Cardiac fibroblast (primary cell): ENCODE measurements around the gene GIGYF2.
A peak's percentile ranks its signal among the peaks of the same experiment; 100 is the strongest.

Source experiments
- DNase-seq, 2 donors: peaks; one replicate each; pipeline versions ENCODE4 v3.0.0 to v3.0.0-alpha.2; 2010; ENCODE audit warnings: low read depth in 2 of 2
- H3K4me3 ChIP-seq, 2 donors: replicated peaks in 1 of 2; 1 replicate in 1 of 2; 2 replicates in 1 of 2; pipeline ENCODE4 v1.5.1; 2011; ENCODE audit warnings: low read depth in 2 of 2, low read length in 2 of 2, mild to moderate bottlenecking in 2 of 2, moderate library complexity in 1 of 2
- TF ChIP-seq, protein P1 (sequence below): IDR thresholded peaks from one replicate; pipeline ENCODE4 v1.5.1; 2011; ENCODE audit warnings: low read depth, mild to moderate bottlenecking, low read length, inconsistent platforms

The GIGYF2 gene

DNA sequence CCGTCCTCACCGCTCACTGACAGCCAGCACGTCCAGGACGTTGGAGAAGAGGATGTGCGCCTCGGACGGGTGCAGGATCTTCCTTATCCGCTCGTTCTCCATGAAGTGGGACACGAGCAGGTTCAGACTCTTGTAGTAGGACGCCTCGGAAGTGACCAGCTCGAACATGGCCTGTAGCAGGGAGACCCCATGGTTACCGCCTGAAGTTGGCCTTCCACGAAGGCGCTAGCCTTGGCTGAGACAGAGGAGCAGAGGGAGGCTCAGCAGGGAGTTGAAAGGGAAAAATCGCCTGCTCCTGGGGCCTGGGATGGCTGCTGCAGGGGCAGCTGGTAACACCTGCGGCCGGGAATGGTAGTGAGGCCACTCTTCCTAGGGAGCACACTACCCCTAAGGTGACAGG is 197.6 kb downstream of the GIGYF2 start:
- DNase-seq = no peak
- H3K4me3 ChIP-seq = no peak overlapping the region
- TF ChIP-seq, protein P1, sequence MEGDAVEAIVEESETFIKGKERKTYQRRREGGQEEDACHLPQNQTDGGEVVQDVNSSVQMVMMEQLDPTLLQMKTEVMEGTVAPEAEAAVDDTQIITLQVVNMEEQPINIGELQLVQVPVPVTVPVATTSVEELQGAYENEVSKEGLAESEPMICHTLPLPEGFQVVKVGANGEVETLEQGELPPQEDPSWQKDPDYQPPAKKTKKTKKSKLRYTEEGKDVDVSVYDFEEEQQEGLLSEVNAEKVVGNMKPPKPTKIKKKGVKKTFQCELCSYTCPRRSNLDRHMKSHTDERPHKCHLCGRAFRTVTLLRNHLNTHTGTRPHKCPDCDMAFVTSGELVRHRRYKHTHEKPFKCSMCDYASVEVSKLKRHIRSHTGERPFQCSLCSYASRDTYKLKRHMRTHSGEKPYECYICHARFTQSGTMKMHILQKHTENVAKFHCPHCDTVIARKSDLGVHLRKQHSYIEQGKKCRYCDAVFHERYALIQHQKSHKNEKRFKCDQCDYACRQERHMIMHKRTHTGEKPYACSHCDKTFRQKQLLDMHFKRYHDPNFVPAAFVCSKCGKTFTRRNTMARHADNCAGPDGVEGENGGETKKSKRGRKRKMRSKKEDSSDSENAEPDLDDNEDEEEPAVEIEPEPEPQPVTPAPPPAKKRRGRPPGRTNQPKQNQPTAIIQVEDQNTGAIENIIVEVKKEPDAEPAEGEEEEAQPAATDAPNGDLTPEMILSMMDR = no peak

DNA sequence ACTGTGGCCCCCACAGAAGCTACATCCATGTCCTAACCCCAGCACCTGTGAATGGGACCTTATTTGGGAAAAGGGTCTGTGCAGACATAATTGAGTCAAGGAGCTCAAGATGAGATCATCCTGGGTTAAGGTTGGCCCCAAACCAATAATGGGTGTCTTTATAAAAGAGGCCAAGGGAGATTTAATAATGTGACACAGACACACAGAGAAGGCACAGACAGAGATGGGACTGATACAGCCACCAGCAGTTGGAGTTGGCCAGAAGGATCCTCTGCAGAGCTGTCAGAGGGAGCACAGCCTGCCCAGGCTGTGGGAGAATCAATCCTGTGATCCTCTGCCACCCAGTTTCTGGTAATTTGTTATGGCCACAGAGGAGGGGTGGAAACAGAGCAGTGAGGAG is 199.0 kb downstream of the GIGYF2 start:
- no peak overlapping the region for H3K4me3 ChIP-seq
- no peak for DNase-seq
- TF ChIP-seq, protein P1 = no peak

DNA sequence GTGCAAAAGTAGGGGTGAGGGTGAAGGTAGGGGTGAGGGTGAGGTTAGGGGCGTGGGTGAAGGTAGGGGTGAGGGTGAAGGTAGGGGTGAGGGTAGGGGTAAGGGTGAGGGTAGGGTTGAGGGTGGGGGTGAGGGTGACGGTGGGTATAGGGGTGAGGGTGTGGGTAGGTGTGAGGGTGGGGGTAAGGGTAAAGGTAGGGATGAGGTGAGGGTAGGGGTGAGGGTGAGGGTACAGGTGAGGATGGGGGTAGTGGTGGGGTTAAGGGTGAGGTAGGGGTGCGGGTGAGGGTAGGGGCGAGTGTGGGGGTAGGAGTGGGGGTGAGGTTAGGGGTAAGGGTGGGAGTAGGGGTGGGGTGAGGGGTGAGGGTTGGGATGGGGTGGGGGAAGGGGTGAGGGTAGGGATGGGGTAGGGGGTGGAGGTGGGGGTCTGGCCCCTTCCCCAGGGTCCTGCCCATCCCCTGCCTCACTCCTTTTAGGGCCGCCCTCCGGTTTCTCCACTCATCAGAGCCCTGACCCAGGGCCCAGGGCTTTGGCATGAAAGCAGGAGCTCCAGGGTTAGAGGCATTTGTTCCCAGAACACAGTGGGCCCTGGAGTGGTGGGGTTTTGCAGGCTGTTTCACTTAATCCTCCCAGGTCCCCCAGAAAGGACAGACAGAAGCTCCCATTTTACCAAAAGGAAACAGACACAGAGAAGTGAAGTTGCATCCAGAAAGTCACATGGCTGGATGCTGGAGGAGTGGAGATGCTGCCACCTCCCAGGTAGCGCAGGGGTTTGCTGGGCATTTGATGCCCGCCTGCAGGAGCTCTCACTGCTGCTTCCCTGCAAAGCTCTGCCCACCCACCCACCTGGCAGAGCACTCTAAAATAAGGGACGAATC is 199.8 kb downstream of the GIGYF2 start:
- no peak overlapping the region for H3K4me3 ChIP-seq
- TF ChIP-seq, protein P1 = no peak
- DNase-seq = no peak

DNA sequence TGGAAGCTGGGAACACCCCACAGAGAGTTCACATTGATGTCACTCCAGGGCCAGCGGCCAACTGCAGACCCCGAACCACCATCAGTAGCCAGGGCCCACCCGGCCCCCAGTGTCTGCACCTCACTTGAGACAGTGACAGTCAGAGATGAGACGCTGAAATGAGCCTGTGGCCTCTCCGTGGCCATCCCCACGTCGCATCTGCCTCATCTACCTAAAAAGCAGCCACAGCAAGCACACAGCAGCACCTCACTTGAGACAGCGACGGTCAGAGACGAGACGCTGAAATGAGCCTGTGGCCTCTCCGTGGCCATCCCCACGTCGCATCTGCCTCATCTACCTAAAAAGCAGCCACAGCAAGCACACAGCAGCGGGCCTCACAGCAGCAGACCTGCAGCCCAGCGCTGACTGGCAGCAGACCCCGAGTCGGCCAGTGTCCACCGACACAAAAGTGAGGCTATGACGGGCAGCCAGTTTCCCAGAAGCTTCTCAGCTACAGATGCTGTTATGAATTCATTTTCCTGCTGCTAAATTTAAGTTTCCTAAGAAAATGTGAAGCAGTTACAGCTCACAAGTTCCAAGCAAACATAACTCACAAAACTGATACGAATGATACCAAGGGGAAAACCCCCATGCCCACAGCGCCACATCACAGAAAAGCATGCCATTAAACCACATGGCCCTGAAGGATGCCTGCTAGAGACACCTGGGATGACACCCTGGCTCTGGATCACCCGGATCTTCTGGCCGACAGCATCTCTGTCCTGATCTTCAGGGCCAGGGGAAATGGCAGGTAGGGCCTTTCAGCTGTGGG is 200.7 kb downstream of the GIGYF2 start:
- H3K4me3 ChIP-seq = no peak overlapping the region
- no peak for DNase-seq
- TF ChIP-seq, protein P1 = no peak

DNA sequence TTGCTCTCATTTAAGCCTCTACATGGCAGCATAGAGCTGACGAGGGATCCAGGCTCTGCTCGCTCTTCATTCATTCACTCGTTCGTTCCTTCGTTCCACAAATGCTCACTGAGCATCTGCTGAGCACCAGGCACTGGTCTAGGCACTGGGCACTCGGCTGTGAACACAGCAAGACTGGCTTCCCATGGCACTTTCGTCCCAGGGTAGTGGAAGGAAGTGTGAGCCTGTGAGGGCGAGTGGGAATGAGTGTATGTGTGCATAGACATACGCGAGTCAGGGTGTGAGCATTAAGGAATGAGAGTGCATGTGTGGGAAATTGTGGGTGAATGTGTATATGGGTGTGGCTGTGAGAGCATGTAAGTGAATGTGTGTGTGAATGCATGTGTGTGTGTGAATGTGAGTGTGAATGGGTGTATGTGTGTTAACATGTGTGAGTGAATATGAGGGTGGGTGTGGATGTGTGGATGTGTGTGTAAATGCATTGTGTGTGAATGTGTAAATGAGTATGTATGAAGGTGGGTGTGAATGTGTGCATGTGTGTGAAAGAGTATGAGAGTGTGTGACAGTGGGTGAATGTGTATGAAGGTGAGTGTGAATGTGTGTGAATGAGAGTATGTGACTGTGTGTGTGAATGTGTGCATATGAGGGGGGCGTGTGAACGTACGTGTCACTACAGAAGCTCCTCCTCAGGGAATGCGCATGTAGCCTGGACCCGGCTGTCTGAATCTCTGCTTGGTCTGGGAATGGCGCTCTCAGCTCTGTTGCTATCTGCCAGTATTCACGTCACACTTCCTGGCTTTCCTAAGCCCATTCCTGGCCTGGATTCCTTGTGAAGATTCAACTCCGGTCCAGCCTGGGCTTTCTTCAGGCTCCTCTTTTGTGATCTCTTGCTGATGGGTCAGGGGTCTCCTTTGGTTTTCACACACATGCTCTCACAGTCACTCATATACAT is 201.7 kb downstream of the GIGYF2 start:
- TF ChIP-seq, protein P1 = no peak
- peak; percentile 63 to 94 for DNase-seq
- no peak overlapping the region for H3K4me3 ChIP-seq
